Naive thymus-derived CD8-positive, alpha-beta T cell (primary cell): ENCODE data around the gene CACNA2D3. TPM values are rescaled to one million over a fixed set of nuclear protein-coding genes. Genes with fewer than 3 reads are reported as not detected.

Source experiments
- ATAC-seq, 2 donors: fragments of 150-1000 bp; cut with Tn5 transposase in 1 of 2; sonication (Bioruptor Pico), chemical (Tn5 transposase) in 1 of 2; 1 replicate in 1 of 2; 2 replicates in 1 of 2; pipeline ENCODE4 v1.10.0; 2021; ENCODE audit warnings: mild to moderate bottlenecking in 2 of 2, moderate library complexity in 2 of 2
- POLR2A ChIA-PET: fragments of 350-600 bp; sonication (Branson Sonifier 250); formaldehyde crosslinking; loops from one replicate; lab custom pipeline; 2021; ENCODE audit warnings: antibody characterized with exemption; lab: Charles Lee
- DNase-seq, 10 donors: peaks; one replicate each; pipeline versions ENCODE4 v3.0.0 to v3.0.0-alpha.2; 2020 to 2022
- H3K27ac Mint-ChIP-seq, 10 donors: one replicate each; pipeline ENCODE4 v1.8.0; 2020 to 2022; ENCODE audit warnings: mild to moderate bottlenecking in 10 of 10, mixed read lengths in 10 of 10, moderate library complexity in 4 of 10, inconsistent platforms in 1 of 10
- H3K27me3 Mint-ChIP-seq, 5 donors: one replicate each; pipeline ENCODE4 v1.8.0; 2021 to 2022; ENCODE audit warnings: mixed read lengths in 5 of 5
- H3K36me3 Mint-ChIP-seq, 3 donors: one replicate each; pipeline ENCODE4 v1.8.0; 2020 to 2022; ENCODE audit warnings: mixed read lengths in 3 of 3, mild to moderate bottlenecking in 2 of 3, inconsistent platforms in 1 of 3
- H3K4me1 Mint-ChIP-seq, 4 donors: one replicate each; pipeline ENCODE4 v1.8.0; 2021 to 2022; ENCODE audit warnings: mixed read lengths in 4 of 4
- H3K4me3 Mint-ChIP-seq, 10 donors: one replicate each; pipeline ENCODE4 v1.8.0; 2020 to 2022; ENCODE audit warnings: mild to moderate bottlenecking in 10 of 10, mixed read lengths in 10 of 10, moderate library complexity in 6 of 10, inconsistent platforms in 1 of 10
- H3K9me3 Mint-ChIP-seq, 9 donors: one replicate each; pipeline ENCODE4 v1.8.0; 2020 to 2022; ENCODE audit warnings: mixed read lengths in 9 of 9, mild to moderate bottlenecking in 3 of 9, inconsistent platforms in 1 of 9, moderate library complexity in 1 of 9
- polyA plus RNA-seq, 3 donors: library from polyadenylated mRNA; unstranded; fragments of 300-500 nt; fragmentation: Illumina TruSeq; gene quantifications; one replicate each; pipeline ENCODE4 v1.2.3, GENCODE V29; 2021
- total RNA-seq, 8 experiments: library from RNA in 2 of 8; stranded (reverse) in 2 of 8; gene quantifications; one replicate each; pipeline ENCODE4 v1.2.3 and lab custom pipeline; 2021 to 2026

Gene CACNA2D3
- total and polyA plus RNA-seq, 5 experiments from 2014 or later: not detected

DNA sequence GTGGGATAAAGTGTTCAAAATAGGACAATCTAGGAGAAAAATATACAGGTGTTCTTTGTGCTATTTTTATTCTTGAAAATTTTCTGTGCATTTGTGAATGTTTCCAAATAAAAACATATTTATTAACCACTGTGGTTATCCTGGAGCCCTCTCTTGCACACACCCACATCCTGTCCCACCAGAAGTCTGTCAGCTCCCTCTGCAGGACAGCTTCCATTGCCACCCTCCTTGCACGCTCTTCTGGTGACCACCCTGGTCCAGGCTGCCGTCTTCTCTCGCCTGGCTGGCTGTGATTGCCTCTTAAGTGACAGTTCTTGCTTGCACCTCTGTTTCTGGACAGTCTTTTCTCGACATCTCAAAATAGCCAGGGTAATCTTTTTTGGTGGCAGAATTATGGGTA lies 411.5 kb downstream of the CACNA2D3 start:
- H3K27ac Mint-ChIP-seq: no peak overlapping the region
- no peaks in the 10 kb centered on the region for H3K4me1 Mint-ChIP-seq
- peaks cover 0 to 2% (median 0%) of the 10 kb centered on the region in 9 donors for H3K9me3 Mint-ChIP-seq
- no peak for ATAC-seq
- H3K27me3 Mint-ChIP-seq: peaks cover 0 to 15% (median 0%) of the 10 kb centered on the region in 5 donors
- no peaks in the 10 kb centered on the region for H3K36me3 Mint-ChIP-seq
- POLR2A ChIA-PET: no interaction called here
- no peak for DNase-seq
- no peak overlapping the region for H3K4me3 Mint-ChIP-seq

DNA sequence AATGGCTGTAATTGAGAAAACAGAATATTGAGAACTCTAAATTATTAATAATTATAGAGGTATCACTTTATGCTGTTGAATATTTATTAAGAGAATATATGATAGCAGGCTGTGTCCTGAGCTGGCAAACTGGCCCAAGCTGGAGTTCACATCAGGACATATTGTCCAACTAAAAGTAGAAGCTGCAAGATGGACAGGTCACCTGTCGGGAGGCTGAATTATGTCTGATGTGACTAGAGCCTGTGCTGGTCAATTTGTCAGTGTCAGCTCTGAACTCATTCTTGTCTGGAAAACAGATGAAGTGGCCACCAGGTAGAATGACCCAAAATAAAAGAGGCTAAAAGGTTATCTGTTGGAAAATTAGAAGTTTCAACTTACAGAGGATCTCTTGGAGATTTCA lies 413.3 kb downstream of the CACNA2D3 start:
- peaks cover 0 to 15% (median 0%) of the 10 kb centered on the region in 5 donors for H3K27me3 Mint-ChIP-seq

DNA sequence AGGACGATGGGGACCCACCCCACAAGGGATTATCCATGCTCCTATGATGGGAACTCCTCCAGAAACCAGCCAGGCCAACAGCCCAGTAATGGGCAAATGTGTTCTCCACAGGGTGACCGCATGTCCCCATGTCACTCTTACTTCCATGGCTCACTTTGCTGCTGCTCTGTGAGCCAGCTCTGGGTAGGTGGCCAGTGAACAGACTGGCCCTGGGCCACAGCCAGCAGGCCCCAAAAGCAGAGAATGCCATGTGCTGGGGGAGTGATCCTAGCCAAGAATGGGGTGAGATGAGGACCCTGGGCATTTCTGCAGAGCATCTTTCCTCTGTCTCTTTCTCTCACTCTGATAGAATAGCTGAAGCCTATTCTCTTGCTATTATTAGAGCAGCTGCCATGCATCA lies 414.1 kb downstream of the CACNA2D3 start:
- H3K36me3 Mint-ChIP-seq: no peaks in the 10 kb centered on the region
- H3K4me1 Mint-ChIP-seq: no peaks in the 10 kb centered on the region
- H3K27ac Mint-ChIP-seq: no peak overlapping the region
- peaks cover 0 to 15% (median 0%) of the 10 kb centered on the region in 5 donors for H3K27me3 Mint-ChIP-seq
- POLR2A ChIA-PET: no interaction called here
- no peak for ATAC-seq
- peaks cover 0 to 9% (median 1%) of the 10 kb centered on the region in 9 donors for H3K9me3 Mint-ChIP-seq
- no peak for DNase-seq
- no peak overlapping the region for H3K4me3 Mint-ChIP-seq

More for the DNA sequence above, 413.3 kb downstream of the CACNA2D3 start:
- no peaks in the 10 kb centered on the region for H3K4me1 Mint-ChIP-seq
- ATAC-seq: no peak
- no peak for DNase-seq
- no peak overlapping the region for H3K27ac Mint-ChIP-seq
- peaks cover 0 to 9% (median 0%) of the 10 kb centered on the region in 9 donors for H3K9me3 Mint-ChIP-seq
- POLR2A ChIA-PET: no interaction called here
- no peak overlapping the region for H3K4me3 Mint-ChIP-seq
- no peaks in the 10 kb centered on the region for H3K36me3 Mint-ChIP-seq

DNA sequence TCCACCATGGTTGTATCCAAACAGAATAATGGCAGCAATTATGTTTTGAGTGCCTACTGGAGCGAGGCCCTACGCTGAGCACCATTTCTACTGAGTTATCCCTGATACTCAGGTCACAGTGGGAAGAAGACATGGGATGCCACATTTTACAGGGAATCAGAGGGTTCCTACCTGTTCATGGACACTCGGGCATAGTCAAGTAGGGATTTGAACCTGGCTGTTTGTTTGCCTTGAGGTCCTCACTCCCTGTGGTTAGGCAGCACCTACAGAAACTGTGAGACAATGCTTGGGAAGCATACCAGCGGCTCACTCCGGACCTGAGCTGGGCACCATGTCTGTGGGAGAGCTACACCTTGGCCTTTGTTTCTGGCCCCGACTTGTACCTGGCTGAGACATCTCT lies 415.2 kb downstream of the CACNA2D3 start:
- Mint-ChIP-seq H3K9me3 (peaks cover 0 to 9% (median 2%) of the 10 kb centered on the region in 9 donors), H3K36me3 (no peaks in the 10 kb centered on the region), H3K4me1 (no peaks in the 10 kb centered on the region), H3K4me3 (no peak overlapping the region), H3K27me3 (peaks cover 0 to 15% (median 0%) of the 10 kb centered on the region in 5 donors), H3K27ac (no peak overlapping the region)
- POLR2A ChIA-PET: no interaction called here
- DNase-seq: no peak
- ATAC-seq: no peak

DNA sequence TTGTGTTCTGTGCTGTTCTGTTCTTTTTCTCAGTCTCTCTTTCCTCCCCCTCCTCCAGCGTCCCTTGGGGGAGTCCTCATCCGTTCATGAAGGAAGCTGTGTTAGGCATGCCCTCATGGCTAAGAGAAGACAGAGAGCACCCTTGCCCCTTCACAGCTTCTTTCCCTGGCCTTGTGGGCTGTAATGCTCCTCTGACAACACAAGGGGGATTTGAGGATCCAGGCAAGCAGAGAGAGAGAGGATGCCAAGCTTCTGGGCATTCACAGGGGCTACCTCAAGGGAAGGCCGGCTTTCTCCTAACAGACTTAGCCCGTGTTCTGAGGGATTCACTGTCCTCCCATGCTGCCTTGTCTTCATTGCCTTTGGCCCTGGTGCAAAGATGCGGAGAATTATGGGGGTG lies 416.0 kb downstream of the CACNA2D3 start:
- peaks cover 0 to 9% (median 3%) of the 10 kb centered on the region in 9 donors for H3K9me3 Mint-ChIP-seq
- no peaks in the 10 kb centered on the region for H3K36me3 Mint-ChIP-seq
- DNase-seq (no peak), ATAC-seq (no peak)
- POLR2A ChIA-PET: no interaction called here
- no peaks in the 10 kb centered on the region for H3K4me1 Mint-ChIP-seq
- no peak overlapping the region for H3K27ac Mint-ChIP-seq
- no peak overlapping the region for H3K4me3 Mint-ChIP-seq
- peaks cover 0 to 10% (median 0%) of the 10 kb centered on the region in 5 donors for H3K27me3 Mint-ChIP-seq

DNA sequence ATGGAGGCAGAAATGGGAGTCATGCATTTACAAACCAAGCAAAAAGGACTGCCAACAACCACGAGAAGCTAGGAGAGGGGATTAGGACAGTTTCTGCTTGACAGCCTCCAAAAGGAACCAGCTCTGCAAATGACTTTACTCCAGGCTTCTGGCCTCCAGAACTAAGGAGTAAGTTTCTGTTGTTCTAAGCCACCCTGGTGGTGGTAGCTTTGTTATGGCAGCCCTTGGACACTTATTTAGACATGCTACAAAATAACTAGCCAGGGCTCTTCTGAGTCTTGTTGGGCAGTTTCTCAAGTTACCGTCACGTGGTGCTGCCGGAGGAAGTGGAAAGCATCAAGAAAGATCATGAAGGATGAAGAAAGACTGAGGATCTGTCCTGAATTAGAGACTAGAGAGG lies 419.0 kb downstream of the CACNA2D3 start:
- DNase-seq (no peak), ATAC-seq (no peak)
- Mint-ChIP-seq H3K27ac (no peak overlapping the region), H3K9me3 (peaks cover 0 to 9% (median 3%) of the 10 kb centered on the region in 9 donors), H3K4me1 (no peaks in the 10 kb centered on the region), H3K4me3 (no peak overlapping the region), H3K27me3 (peaks cover 0 to 3% (median 0%) of the 10 kb centered on the region in 5 donors), H3K36me3 (no peaks in the 10 kb centered on the region)
- POLR2A ChIA-PET: no interaction called here

DNA sequence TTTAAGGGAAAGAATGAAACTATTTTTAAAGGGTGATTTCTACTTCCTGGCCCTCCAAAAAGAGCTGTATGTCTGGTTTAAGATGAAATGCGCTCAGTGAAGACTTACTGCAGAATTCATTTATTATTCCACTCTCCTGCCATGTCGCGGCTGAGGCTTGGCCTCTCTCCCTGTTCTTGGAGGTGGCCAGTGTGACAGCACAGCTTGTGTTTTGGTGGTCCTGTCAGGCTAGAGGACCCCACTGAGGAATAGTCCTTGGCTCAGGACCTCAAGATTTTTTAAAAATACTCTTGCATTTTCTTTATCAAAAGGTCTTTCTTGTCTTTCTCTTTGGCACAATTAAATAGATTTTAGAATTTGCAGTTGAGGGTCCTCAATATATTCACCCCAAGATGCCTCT lies 421.1 kb downstream of the CACNA2D3 start:
- ATAC-seq (no peak), DNase-seq (no peak)
- H3K27ac Mint-ChIP-seq: no peak overlapping the region
- H3K4me1 Mint-ChIP-seq: no peaks in the 10 kb centered on the region
- POLR2A ChIA-PET: no interaction called here
- no peaks in the 10 kb centered on the region for H3K36me3 Mint-ChIP-seq
- peaks cover 0 to 2% (median 0%) of the 10 kb centered on the region in 5 donors for H3K27me3 Mint-ChIP-seq
- no peak overlapping the region for H3K4me3 Mint-ChIP-seq
- peaks cover 0 to 9% (median 4%) of the 10 kb centered on the region in 9 donors for H3K9me3 Mint-ChIP-seq

DNA sequence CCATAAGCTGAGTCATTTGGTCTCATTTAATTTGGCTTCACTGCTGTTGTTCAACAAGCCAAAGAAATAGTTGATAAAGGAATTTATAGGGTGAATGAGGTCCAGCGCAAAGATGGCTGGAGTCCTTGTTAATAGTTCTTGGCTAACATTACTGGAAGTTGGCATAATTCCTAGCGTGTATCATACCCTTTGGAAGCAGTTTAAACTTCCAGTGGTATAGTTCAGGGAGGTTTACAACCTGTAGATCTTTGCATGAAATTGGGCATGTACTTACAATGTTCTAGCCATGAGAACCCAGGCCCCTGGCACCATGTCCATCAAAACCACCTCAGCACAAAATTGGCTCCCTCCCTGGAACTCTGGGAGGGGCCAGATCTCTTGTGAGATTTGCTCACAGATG lies 424.7 kb downstream of the CACNA2D3 start:
- DNase-seq: no peak
- POLR2A ChIA-PET: no interaction called here
- ATAC-seq: no peak
- no peaks in the 10 kb centered on the region for H3K4me1 Mint-ChIP-seq
- peaks cover 0 to 7% (median 0%) of the 10 kb centered on the region in 9 donors for H3K9me3 Mint-ChIP-seq
- no peak overlapping the region for H3K27ac Mint-ChIP-seq
- peaks cover 0 to 10% (median 2%) of the 10 kb centered on the region in 5 donors for H3K27me3 Mint-ChIP-seq
- H3K36me3 Mint-ChIP-seq: no peaks in the 10 kb centered on the region
- H3K4me3 Mint-ChIP-seq: no peak overlapping the region

DNA sequence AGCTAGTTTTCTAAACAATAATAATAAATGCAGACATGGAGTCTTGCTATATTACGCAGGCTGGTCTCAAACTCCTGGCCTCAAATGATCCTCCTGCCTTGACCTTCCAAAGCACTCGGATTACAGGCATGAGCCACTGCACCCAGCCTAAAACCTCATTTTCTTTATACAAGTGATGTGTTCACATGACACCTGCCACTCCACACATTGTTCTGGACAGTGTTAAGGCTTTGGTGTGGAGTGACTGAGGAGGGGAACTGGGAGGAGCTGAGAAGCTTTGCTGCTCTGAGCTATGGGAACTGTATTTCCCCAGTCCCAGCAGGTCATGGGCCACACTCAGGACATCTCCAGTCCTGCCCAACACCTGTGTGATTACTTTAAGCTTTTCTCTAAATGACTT lies 425.5 kb downstream of the CACNA2D3 start:
- no peak overlapping the region for H3K27ac Mint-ChIP-seq
- no peak overlapping the region for H3K4me3 Mint-ChIP-seq
- peaks cover 0 to 10% (median 2%) of the 10 kb centered on the region in 5 donors for H3K27me3 Mint-ChIP-seq
- DNase-seq (no peak), ATAC-seq (no peak)
- no peaks in the 10 kb centered on the region for H3K4me1 Mint-ChIP-seq
- POLR2A ChIA-PET: no interaction called here
- H3K36me3 Mint-ChIP-seq: no peaks in the 10 kb centered on the region
- peaks cover 0 to 8% (median 0%) of the 10 kb centered on the region in 9 donors for H3K9me3 Mint-ChIP-seq

DNA sequence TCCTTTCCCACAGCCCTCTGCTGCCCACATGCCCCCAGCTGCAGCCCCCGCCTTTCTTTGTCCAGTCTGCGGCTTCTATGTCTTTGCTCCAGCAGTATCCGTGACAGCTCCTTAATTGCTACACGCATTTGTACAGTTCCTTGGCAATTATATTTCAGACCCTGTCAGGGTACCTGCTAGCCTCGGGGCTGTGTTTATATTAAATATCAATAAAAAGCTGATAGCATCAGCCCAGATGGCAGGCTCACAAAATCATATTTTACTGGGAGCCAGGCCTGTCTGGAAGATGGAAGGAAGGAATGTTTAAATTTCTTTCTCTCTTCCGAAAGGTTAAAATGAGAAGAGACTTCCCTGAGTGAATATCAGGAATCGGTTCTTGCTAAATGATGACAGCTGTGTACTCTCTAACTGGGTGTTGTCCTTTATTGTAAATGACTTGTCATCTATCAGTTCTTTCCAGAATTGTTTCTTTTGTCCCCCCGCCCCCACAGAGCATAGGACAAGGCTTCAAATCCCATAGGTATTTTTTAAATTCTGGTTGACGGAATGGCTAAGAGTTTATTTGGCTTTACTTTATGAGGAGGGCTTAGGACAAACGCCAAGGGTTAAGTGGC lies 427.4 kb downstream of the CACNA2D3 start:
- no peak for ATAC-seq
- no peaks in the 10 kb centered on the region for H3K4me1 Mint-ChIP-seq
- DNase-seq: no peak
- H3K4me3 Mint-ChIP-seq: no peak overlapping the region
- peaks cover 0 to 7% (median 0%) of the 10 kb centered on the region in 9 donors for H3K9me3 Mint-ChIP-seq
- peaks cover 0 to 10% (median 2%) of the 10 kb centered on the region in 5 donors for H3K27me3 Mint-ChIP-seq
- POLR2A ChIA-PET: no interaction called here
- H3K27ac Mint-ChIP-seq: no peak overlapping the region
- no peaks in the 10 kb centered on the region for H3K36me3 Mint-ChIP-seq

DNA sequence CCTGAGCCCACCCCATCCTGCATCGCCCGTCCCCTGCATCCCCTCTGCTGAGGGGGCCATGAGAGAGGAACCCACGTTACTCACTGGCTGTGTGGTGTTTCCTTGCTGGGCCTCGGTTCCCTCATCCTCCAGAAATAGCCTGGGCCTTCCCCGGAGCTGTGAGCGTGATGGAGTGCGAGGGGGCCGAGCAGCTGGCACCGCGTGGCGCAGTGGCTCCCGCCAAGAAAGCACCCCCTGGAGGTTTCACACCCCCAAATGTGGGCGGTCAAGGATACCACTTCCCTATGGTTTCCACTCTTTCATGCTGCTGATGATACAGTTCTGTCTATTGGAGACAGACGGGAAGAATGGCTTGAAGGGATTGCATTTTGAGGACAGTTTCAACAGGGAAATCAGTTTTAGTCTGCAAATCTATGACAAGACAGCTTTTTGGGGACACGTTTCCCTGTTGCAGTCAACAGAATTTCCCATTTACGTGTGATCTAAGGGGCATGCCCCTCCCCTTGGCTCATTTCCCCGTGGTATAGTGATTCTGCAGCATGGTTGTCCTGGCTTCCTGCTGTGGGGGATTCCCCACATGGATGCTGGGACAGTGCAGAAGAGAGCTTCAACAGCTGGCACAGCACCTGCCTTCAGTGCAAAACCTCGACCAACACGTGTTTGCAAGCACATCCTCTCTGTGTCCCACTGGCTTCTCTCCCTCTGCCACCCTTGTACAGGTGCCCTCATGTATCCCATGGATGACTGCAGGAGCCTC lies 428.0 kb downstream of the CACNA2D3 start:
- no peak overlapping the region for H3K27ac Mint-ChIP-seq
- POLR2A ChIA-PET: no interaction called here
- ATAC-seq (no peak), DNase-seq (no peak)
- no peaks in the 10 kb centered on the region for H3K36me3 Mint-ChIP-seq
- peaks cover 0 to 10% (median 2%) of the 10 kb centered on the region in 5 donors for H3K27me3 Mint-ChIP-seq
- H3K4me3 Mint-ChIP-seq: no peak overlapping the region
- H3K4me1 Mint-ChIP-seq: no peaks in the 10 kb centered on the region
- H3K9me3 Mint-ChIP-seq: peaks cover 0 to 7% (median 0%) of the 10 kb centered on the region in 9 donors

DNA sequence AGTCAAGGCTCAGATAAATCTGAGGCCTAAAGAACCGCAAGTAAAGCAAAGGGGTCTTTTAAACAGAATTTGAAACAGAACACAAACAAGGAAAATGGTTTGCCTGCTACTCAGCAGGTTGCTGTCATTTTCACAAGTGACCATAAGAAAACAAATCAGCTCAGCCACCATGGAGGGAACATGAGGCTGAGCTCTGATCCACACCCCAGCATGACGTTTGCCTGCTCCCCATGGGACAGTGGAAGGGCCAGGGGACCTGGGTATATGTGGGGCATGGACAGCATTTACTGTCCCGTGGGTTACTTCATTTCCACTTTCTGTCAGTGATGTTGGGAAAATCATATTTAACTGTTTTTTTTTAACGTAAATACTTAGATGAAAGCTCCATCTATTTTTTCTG lies 434.3 kb downstream of the CACNA2D3 start:
- POLR2A ChIA-PET: no interaction called here

More for the DNA sequence above, 434.3 kb downstream of the CACNA2D3 start:
- H3K36me3 Mint-ChIP-seq: no peaks in the 10 kb centered on the region
- no peak for ATAC-seq
- DNase-seq: no peak
- peaks cover 0 to 9% (median 0%) of the 10 kb centered on the region in 9 donors for H3K9me3 Mint-ChIP-seq
- H3K27ac Mint-ChIP-seq: no peak overlapping the region
- peaks cover 0 to 11% (median 0%) of the 10 kb centered on the region in 5 donors for H3K27me3 Mint-ChIP-seq
- H3K4me3 Mint-ChIP-seq: no peak overlapping the region
- H3K4me1 Mint-ChIP-seq: no peaks in the 10 kb centered on the region
